Testis (tissue), 2 donors: ENCODE results near the gene NEDD9.

Experiments used
- CTCF ChIP-seq, 3 experiments: fragments of 450-650 bp in 2 of 3; fragments of 200-600 bp in 1 of 3; sonication (generic) in 1 of 3; IDR thresholded peaks; one replicate each; pipeline ENCODE4 v1.5.1; 2016 to 2019; ENCODE audit warnings: antibody characterized with exemption in 3 of 3, mild to moderate bottlenecking in 2 of 3, moderate library complexity in 1 of 3
- POLR2A ChIP-seq: fragments of 450-650 bp; IDR thresholded peaks from one replicate; pipeline ENCODE4 v1.6.1; 2017; ENCODE audit warnings: antibody characterized with exemption, mild to moderate bottlenecking, moderate library complexity

- no peak for TF ChIP-seq CTCF (IDR thresholded peaks at IDR 0.05)
- TF ChIP-seq POLR2A = no peak
Measured at GRCh38 chr6:11197850-11198249, 34.6 kb downstream of the NEDD9 start.
